LNCAP (cell line): ENCODE measurements around the gene IFNG.

Experiments
- TF ChIP-seq, protein P1 (sequence below): fragments of 450-650 bp; IDR thresholded peaks from 2 replicates; pipeline ENCODE4 v1.5.1; 2017; ENCODE audit warnings: mild to moderate bottlenecking

Gene IFNG

DNA sequence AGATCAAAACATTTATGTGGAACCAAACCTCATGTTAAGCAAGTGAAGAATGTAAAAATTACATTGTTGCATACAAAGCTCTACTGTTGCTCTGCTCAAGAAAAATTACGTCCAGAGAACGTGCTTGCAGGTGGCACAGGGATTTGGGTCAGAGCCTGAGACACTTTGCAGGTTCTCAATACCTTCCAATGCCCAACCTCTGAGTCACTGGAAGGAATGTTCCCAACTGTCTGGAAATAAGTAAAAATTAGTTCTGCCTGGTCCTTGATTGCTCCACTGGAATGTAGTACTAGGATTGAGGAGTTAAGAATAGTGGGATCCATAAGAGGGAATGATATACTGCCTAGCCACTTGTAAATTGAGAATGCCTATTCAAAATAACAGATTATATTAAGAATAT, 2.8 kb upstream of the IFNG start:
- TF ChIP-seq, protein P1, sequence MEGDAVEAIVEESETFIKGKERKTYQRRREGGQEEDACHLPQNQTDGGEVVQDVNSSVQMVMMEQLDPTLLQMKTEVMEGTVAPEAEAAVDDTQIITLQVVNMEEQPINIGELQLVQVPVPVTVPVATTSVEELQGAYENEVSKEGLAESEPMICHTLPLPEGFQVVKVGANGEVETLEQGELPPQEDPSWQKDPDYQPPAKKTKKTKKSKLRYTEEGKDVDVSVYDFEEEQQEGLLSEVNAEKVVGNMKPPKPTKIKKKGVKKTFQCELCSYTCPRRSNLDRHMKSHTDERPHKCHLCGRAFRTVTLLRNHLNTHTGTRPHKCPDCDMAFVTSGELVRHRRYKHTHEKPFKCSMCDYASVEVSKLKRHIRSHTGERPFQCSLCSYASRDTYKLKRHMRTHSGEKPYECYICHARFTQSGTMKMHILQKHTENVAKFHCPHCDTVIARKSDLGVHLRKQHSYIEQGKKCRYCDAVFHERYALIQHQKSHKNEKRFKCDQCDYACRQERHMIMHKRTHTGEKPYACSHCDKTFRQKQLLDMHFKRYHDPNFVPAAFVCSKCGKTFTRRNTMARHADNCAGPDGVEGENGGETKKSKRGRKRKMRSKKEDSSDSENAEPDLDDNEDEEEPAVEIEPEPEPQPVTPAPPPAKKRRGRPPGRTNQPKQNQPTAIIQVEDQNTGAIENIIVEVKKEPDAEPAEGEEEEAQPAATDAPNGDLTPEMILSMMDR: no peak

DNA sequence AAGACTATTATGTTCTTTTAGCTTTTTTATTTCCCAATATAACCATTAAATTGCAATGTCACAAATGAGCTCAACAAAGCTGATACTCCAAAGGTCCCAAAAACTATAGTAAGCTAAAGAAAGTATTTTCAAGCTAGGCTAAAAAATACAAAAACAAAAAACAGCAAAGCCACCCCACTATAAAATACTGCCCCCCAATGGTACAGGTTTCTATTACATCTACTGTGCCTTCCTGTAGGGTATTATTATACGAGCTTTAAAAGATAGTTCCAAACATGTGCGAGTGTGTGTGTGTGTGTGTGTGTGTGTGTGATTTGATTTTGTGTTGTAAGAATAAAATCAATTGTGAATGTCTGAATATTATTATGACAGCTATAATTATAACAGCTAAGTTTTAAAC, 1.1 kb downstream of the IFNG start:
- TF ChIP-seq, protein P1: peak; percentile 42; the same call in 1 of the 2 replicates

DNA sequence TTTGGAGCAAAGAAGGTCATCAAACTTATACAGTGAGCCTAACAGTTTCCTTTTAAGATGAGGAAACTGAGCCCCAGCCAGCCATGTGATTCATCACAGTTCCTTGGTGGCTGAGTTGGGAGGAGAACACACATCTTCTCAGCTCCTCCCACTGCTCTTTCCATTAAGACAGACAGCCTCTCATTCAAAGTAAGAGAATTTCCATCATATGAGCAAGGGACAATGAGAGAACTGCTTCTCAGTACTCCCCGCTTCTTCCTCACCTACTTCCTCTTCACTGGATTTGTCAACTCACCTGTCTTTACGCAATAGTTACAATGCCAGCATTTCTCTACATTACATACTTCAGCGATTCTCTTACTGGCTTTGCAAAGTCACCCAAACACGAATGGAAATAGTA, 2.2 kb downstream of the IFNG start:
- TF ChIP-seq, protein P1: no peak

DNA sequence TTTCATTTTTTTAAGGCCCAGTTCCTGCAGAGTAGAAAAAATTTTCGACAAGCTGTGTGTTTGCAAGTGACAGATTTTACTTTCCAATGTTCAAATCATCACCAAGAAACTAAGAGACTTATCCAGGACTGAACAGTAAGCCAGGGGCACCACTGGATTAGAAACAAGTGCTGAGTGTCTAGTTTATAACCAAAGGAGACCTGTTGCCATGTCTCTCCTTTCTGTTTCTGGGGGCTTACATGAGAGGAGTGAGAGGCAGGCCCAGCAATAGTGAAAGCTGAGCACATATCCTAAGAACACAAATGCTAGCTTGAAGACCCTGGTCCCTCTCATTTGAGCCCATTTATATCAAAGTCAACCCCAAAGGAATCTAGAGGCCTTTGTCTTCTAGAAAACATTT, 2.9 kb downstream of the IFNG start:
- TF ChIP-seq, protein P1: no peak

DNA sequence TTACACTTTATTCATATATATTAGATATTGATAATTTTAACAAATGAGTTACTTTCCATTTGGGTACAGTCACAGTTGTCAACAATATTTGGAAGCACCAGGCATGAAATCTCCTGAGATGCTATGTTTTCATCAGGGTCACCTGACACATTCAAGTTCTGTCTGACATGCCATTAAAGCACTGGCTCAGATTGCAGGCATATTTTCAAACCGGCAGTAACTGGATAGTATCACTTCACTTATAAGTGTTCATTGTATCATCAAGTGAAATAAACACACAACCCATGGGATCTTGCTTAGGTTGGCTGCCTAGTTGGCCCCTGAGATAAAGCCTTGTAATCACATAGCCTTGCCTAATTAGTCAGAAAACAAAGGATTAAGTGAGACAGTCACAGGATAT, 4.8 kb downstream of the IFNG start:
- TF ChIP-seq, protein P1: no peak

DNA sequence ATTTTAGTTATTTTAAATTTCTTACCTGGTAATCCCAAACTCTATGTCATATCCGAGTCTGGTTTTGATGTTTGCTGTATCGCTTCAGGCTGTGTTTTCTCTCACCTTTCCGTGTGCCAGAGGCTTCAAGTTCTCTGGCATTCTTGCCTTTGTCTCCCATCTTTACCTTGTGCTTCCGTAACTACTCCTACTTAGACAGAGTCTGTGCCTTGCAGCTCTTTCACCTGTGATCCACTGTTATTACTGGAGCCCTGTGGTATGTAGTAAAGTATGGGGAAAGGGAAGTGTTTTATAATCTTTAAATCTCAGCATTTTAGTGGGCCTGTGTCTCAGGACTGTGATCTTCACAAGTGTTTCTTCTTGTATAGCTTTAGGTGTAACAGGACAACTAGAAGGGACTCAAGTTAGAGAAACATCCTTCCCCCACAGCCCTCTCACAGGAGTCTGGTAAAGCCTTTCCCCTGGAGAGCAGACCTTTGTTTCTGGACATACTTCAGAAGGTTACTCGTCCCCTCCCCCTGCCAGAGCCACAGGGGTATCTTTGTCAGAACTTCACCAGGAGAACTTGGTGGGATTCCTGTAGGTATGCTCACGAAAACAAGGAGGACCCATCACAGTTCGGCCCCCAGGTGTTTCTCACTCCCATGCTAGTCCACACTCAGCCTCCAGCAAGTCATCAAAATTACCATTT, 11.1 kb downstream of the IFNG start:
- TF ChIP-seq, protein P1: no peak

DNA sequence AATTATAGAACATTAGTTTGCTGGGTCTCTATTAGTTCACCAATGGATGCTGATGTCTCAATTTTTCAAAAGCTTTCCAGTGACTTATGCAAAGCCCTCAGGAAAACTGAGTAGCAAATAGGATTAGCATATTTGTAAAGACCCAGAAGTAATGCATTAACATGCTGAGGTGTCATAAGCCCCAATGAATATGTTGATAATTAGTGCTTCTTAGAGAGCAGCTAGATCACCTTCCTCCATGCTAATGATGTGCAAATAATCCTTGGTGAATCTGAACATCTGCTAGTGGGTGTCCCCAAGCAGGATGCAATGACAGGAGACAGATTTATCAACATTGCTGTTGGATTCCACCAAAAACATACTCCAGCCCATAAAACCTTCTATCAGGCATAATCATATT, 19.0 kb downstream of the IFNG start:
- TF ChIP-seq, protein P1: no peak

DNA sequence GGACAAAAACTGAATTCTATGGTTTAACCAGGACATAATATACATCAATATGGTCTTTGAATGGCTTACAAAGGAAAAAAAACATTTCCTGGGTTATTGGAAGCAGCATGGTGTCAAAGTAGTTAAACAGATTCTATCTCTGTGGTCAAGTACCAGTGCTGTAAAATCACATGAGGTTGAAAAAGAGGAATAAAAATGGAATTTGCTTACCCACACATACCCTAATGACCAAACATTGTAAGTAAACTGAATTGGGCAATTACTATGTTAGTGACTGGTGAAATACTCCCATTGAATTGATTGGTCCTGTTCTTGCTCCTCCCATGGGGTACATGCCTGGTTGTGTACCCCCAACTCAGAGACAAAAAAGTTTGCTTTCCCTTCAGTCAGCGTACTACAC, 19.6 kb downstream of the IFNG start:
- TF ChIP-seq, protein P1: no peak
